SK-N-SH (cell line): ENCODE measurements around the gene HEPACAM. TPM values are rescaled to one million over a fixed set of nuclear protein-coding genes. Genes with fewer than 3 reads are reported as not detected.

ENCODE experiments used
- CTCF ChIA-PET: fragments of 300-600, 350-600 bp; formaldehyde crosslinking; extraction: SDS; loops from one replicate; lab custom pipeline; 2021; lab: Yijun Ruan, JAX
- POLR2A ChIA-PET: fragments of 350-600 bp; sonication (Branson Sonifier 250); formaldehyde crosslinking; extraction: SDS; loops from one replicate; lab custom pipeline; 2020; ENCODE audit warnings: antibody characterized with exemption, inconsistent platforms; lab: Yijun Ruan, JAX
- DNase-seq: peaks from one replicate; pipeline ENCODE4 v3.0.0; 2012
- H2AFZ ChIP-seq: fragments of 200-600 bp; sonication (generic); 2 replicates; pipeline ENCODE4 v1.8.1; 2016; ENCODE audit warnings: antibody characterized with exemption, mild to moderate bottlenecking, low read depth
- H3F3A ChIP-seq: fragments of 200-600 bp; sonication (generic); replicated peaks from 2 replicates; pipeline ENCODE3; 2016; ENCODE audit warnings: antibody characterized with exemption, mild to moderate bottlenecking; ENCODE audit not compliant: insufficient read depth
- H3K27ac ChIP-seq, 2 experiments: fragments of 200-500 bp in 1 of 2; fragments of 200-600 bp in 1 of 2; sonication (Bioruptor generic) in 1 of 2; sonication (generic), shearing (Covaris generic) in 1 of 2; 2 replicates each; pipeline versions ENCODE4 v1.5.1 to v1.6.1; 2014 to 2016; ENCODE audit warnings: low read depth in 2 of 2, inconsistent platforms in 1 of 2, low read length in 1 of 2, mild to moderate bottlenecking in 1 of 2, mixed read lengths in 1 of 2
- H3K27me3 ChIP-seq: fragments of 200-600 bp; sonication (generic), shearing (Covaris generic); 2 replicates; pipeline ENCODE4 v1.6.1; 2016; ENCODE audit warnings: mixed run types; ENCODE audit not compliant: insufficient read depth
- H3K36me3 ChIP-seq, 2 experiments: fragments of 200-500 bp in 1 of 2; fragments of 200-600 bp in 1 of 2; sonication (Bioruptor generic) in 1 of 2; sonication (generic) in 1 of 2; replicated peaks in 1 of 2; 2 replicates each; pipeline versions ENCODE3 to v1.5.1; 2014 to 2016; ENCODE audit warnings: low read length in 1 of 2, mild to moderate bottlenecking in 1 of 2; ENCODE audit not compliant: insufficient read depth in 2 of 2, control insufficient read depth in 1 of 2
- H3K4me1 ChIP-seq, 2 experiments: fragments of 200-500 bp in 1 of 2; fragments of 200-600 bp in 1 of 2; sonication (Bioruptor generic) in 1 of 2; sonication (generic), shearing (Covaris generic) in 1 of 2; 2 replicates each; pipeline versions ENCODE4 v1.5.1 to v1.6.1; 2014 to 2016; ENCODE audit warnings: low read depth in 1 of 2, low read length in 1 of 2, mixed run types in 1 of 2; ENCODE audit not compliant: insufficient read depth in 2 of 2, control insufficient read depth in 1 of 2
- H3K4me2 ChIP-seq: fragments of 200-600 bp; sonication (generic), shearing (Covaris generic); 2 replicates; pipeline ENCODE4 v1.6.1; 2017; ENCODE audit warnings: mixed run types
- H3K4me3 ChIP-seq, 2 experiments: fragments of 200-500 bp in 1 of 2; fragments of 200-600 bp in 1 of 2; sonication (Bioruptor generic) in 1 of 2; sonication (generic), shearing (Covaris generic) in 1 of 2; 2 replicates each; pipeline versions ENCODE4 v1.5.1 to v1.8.1; 2014 to 2016; ENCODE audit warnings: low read depth in 2 of 2, inconsistent platforms in 1 of 2, low read length in 1 of 2, mild to moderate bottlenecking in 1 of 2, mixed read lengths in 1 of 2, moderate library complexity in 1 of 2
- H3K79me2 ChIP-seq: fragments of 200-600 bp; sonication (generic); 2 replicates; pipeline ENCODE4 v1.8.1; 2017; ENCODE audit warnings: mild to moderate bottlenecking; ENCODE audit not compliant: insufficient read depth
- H3K9ac ChIP-seq: fragments of 200-600 bp; sonication (generic); 2 replicates; pipeline ENCODE4 v1.6.1; 2017; ENCODE audit warnings: mixed run types
- H3K9me2 ChIP-seq: fragments of 200-600 bp; sonication (generic); 2 replicates; pipeline ENCODE4 v1.6.1; 2017; ENCODE audit warnings: mixed run types
- H3K9me3 ChIP-seq: fragments of 200-600 bp; sonication (generic); 2 replicates; pipeline ENCODE4 v1.6.1; 2017; ENCODE audit warnings: mixed run types, mild to moderate bottlenecking, moderate library complexity
- H4K20me1 ChIP-seq: fragments of 200-600 bp; sonication (generic); 2 replicates; pipeline ENCODE4 v1.6.1; 2017; ENCODE audit warnings: mild to moderate bottlenecking, mixed run types; ENCODE audit not compliant: insufficient read depth
- CHD2 ChIP-seq: fragments of 150-350 bp; IDR thresholded peaks from 2 replicates; pipeline ENCODE4 v1.6.1; 2018; ENCODE audit warnings: low read length; ENCODE audit not compliant: partially characterized antibody
- ELF1 ChIP-seq: IDR thresholded peaks from 2 replicates; pipeline ENCODE4 v1.4.0; 2012
- EP300 ChIP-seq, 2 experiments: IDR thresholded peaks; 2 replicates each; pipeline versions ENCODE4 v1.4.0 to v1.6.1; 2012; ENCODE audit warnings: borderline replicate concordance in 1 of 2, low read depth in 1 of 2, low read length in 1 of 2
- FOSL2 ChIP-seq: IDR thresholded peaks from 2 replicates; pipeline ENCODE4 v1.4.0; 2012; ENCODE audit warnings: low read depth, mild to moderate bottlenecking, moderate library complexity, borderline replicate concordance
- GABPA ChIP-seq: IDR thresholded peaks from 2 replicates; pipeline ENCODE4 v1.4.0; 2012; ENCODE audit warnings: low read depth, mild to moderate bottlenecking
- GATA2 ChIP-seq: sonication (generic); formaldehyde crosslinking; IDR thresholded peaks from 2 replicates; pipeline ENCODE4 v1.5.0; 2020; ENCODE audit warnings: mild to moderate bottlenecking, missing genetic modification reagents
- IRF3 ChIP-seq: fragments of 150-350 bp; IDR thresholded peaks from 2 replicates; pipeline ENCODE4 v1.6.1; 2016; ENCODE audit warnings: mild to moderate bottlenecking, low read depth, low read length
- MEF2A ChIP-seq: IDR thresholded peaks from 2 replicates; pipeline ENCODE4 v1.4.0; 2012; ENCODE audit warnings: low read depth, borderline replicate concordance
- NFIC ChIP-seq: IDR thresholded peaks from 2 replicates; pipeline ENCODE4 v1.4.0; 2012; ENCODE audit warnings: borderline replicate concordance
- NRF1 ChIP-seq: IDR thresholded peaks from 2 replicates; pipeline ENCODE4 v1.6.1; 2012; ENCODE audit warnings: low read depth, mild to moderate bottlenecking, low read length
- PBX3 ChIP-seq: IDR thresholded peaks from 2 replicates; pipeline ENCODE4; 2012
- POLR2AphosphoS5 ChIP-seq: IDR thresholded peaks from 2 replicates; pipeline ENCODE4 v1.6.1; 2012; ENCODE audit warnings: low read depth, low read length
- RAD21 ChIP-seq: IDR thresholded peaks from 2 replicates; pipeline ENCODE4 v1.6.1; 2012; ENCODE audit warnings: mild to moderate bottlenecking, low read length
- REST ChIP-seq: IDR thresholded peaks from 2 replicates; pipeline ENCODE4 v1.6.1; 2012; ENCODE audit warnings: mild to moderate bottlenecking, low read depth, low read length, moderate library complexity
- RFX5 ChIP-seq: IDR thresholded peaks from 2 replicates; pipeline ENCODE4 v1.6.1; 2012; ENCODE audit warnings: mild to moderate bottlenecking, improper control_type of control experiment, low read length
- RXRA ChIP-seq: IDR thresholded peaks from 2 replicates; pipeline ENCODE4 v1.4.0; 2012; ENCODE audit warnings: low read depth, mild to moderate bottlenecking, borderline replicate concordance
- SIN3A ChIP-seq: IDR thresholded peaks from 2 replicates; pipeline ENCODE4 v1.6.1; 2012; ENCODE audit warnings: low read depth, mild to moderate bottlenecking, low read length, moderate library complexity, borderline replicate concordance
- TCF12 ChIP-seq: IDR thresholded peaks from 2 replicates; pipeline ENCODE4 v1.4.0; 2012
- TEAD4 ChIP-seq: IDR thresholded peaks from 2 replicates; pipeline ENCODE4 v1.4.0; 2012; ENCODE audit warnings: mild to moderate bottlenecking, borderline replicate concordance; ENCODE audit not compliant: insufficient read depth
- USF2 ChIP-seq: fragments of 150-350 bp; IDR thresholded peaks from 2 replicates; pipeline ENCODE4 v1.6.1; 2017; ENCODE audit warnings: antibody characterized with exemption, low read length, low read depth, borderline replicate concordance
- YY1 ChIP-seq: IDR thresholded peaks from 2 replicates; pipeline ENCODE4 v1.4.0; 2012; ENCODE audit warnings: low read depth, mild to moderate bottlenecking
- WGBS: methylation state at CpG from one replicate; pipeline ENCODE4 v1.1.6; 2017; ENCODE audit warnings: low lambda C conversion rate; 5-methylcytosine and 5-hydroxymethylcytosine counted together
- polyA plus RNA-seq, 3 experiments: library from polyadenylated mRNA; depleted of rRNA; stranded (reverse); fragments of >200 nt; gene quantifications; 2 replicates each; pipeline ENCODE4 v1.2.3, GENCODE V29; 2012

Gene HEPACAM
- polyA plus RNA-seq, 1 of the 3 experiments (the other 2 are of a cell fraction): not detected

GRCh38 chr11:124917115-124917637 is 18.7 kb downstream of the HEPACAM start:
- H3K4me3 ChIP-seq: no peak overlapping the region
- ChIA-PET CTCF (no interaction called here), POLR2A (no interaction called here)
- H3K4me2 ChIP-seq: no peak overlapping the region
- WGBS: 75% methylated on average over 6 of the region's 6 CpGs
- DNase-seq: no peak
- H3K36me3 ChIP-seq: no peaks in the 10 kb centered on the region
- H3K9me3 ChIP-seq: no peaks in the 10 kb centered on the region
- no peaks in the 10 kb centered on the region for H4K20me1 ChIP-seq
- no peak overlapping the region for H2AFZ ChIP-seq
- peaks cover 3% of the 10 kb centered on the region for H3F3A ChIP-seq
- H3K79me2 ChIP-seq: no peaks in the 10 kb centered on the region
- H3K27ac ChIP-seq: no peak overlapping the region
- H3K27me3 ChIP-seq: no peaks in the 10 kb centered on the region
- no peaks in the 10 kb centered on the region for H3K9me2 ChIP-seq
- peaks cover 0 to 3% of the 10 kb centered on the region in 2 experiments; a peak in 1 of 4 replicates for H3K4me1 ChIP-seq
- TF ChIP-seq TEAD4 (no peak), RAD21 (no peak), NRF1 (no peak), TCF12 (no peak), EP300 (IDR thresholded peaks at IDR 0.05; ENCODE audit: borderline replicate concordance in 1 of 2, low read depth in 1 of 2, low read length in 1 of 2) (no peak), RXRA (no peak), USF2 (no peak), FOSL2 (no peak), CHD2 (no peak), IRF3 (no peak), SIN3A (no peak)
- no peak overlapping the region for H3K9ac ChIP-seq

GRCh38 chr11:124916370-124916710 is 19.5 kb downstream of the HEPACAM start:
- Histone ChIP-seq H4K20me1 (no peaks in the 10 kb centered on the region), H3K27me3 (no peaks in the 10 kb centered on the region), H3K4me1 (peaks cover 0 to 3% of the 10 kb centered on the region in 2 experiments; a peak in 1 of 4 replicates), H2AFZ (no peak overlapping the region), H3K36me3 (no peaks in the 10 kb centered on the region), H3K9me3 (no peaks in the 10 kb centered on the region), H3K9ac (no peak overlapping the region), H3F3A (peaks cover 3% of the 10 kb centered on the region), H3K9me2 (no peaks in the 10 kb centered on the region), H3K79me2 (no peaks in the 10 kb centered on the region), H3K4me2 (no peak overlapping the region), H3K27ac (no peak overlapping the region), H3K4me3 (no peak overlapping the region)
- POLR2A ChIA-PET: no interaction called here
- DNase-seq: no peak
- CTCF ChIA-PET: no interaction called here
- TF ChIP-seq IRF3: no peak
- no peak for TF ChIP-seq GABPA
- no peak for TF ChIP-seq YY1
- TF ChIP-seq GATA2 (CRISPR knock-in tag): no peak
- no peak for TF ChIP-seq USF2
- no peak for TF ChIP-seq RFX5
- no peak for TF ChIP-seq NFIC
- no peak for TF ChIP-seq TEAD4
- TF ChIP-seq POLR2AphosphoS5: no peak
- TF ChIP-seq MEF2A: no peak
- no peak for TF ChIP-seq REST
- no peak for TF ChIP-seq ELF1
- TF ChIP-seq PBX3: no peak
